Tibial nerve (tissue), 3 donors: ENCODE measurements around the gene NANOS2.

ENCODE experiments used
- POLR2A ChIP-seq, 2 donors: fragments of 450-650 bp; IDR thresholded peaks; one replicate each; pipeline ENCODE4 v1.6.1; 2017; ENCODE audit warnings: antibody characterized with exemption in 2 of 2, mild to moderate bottlenecking in 2 of 2, moderate library complexity in 2 of 2
- TF ChIP-seq, protein P1 (sequence below), 5 experiments: fragments of 200-600 bp in 3 of 5; fragments of 450-650 bp in 2 of 5; sonication (generic) in 3 of 5; IDR thresholded peaks; one replicate each; pipeline ENCODE4 v1.5.1; 2016 to 2019; ENCODE audit warnings: antibody characterized with exemption in 5 of 5, mild to moderate bottlenecking in 3 of 5, moderate library complexity in 2 of 5

DNA sequence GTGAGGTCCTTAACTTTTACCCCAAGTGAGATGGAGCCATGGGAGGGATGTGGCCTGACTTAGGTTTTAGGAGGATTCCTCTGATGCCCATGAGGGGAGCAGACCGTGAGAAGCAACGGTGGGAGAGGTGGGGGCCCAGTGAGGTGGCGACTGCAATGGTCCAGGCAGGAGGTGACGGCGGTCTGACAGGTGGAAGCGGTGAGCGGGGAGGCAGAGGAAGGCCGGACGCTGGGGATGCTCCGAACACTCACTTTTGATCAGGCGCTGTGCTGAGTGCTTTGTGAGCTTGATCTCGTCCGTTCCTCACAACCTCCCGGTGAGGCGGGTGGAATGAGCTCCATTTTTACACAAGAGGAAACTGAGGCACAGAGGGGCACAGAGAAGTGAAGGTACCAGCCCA, 47.4 kb upstream of the NANOS2 start:
- TF ChIP-seq POLR2A (IDR thresholded peaks at IDR 0.05): no peak
- TF ChIP-seq, protein P1, sequence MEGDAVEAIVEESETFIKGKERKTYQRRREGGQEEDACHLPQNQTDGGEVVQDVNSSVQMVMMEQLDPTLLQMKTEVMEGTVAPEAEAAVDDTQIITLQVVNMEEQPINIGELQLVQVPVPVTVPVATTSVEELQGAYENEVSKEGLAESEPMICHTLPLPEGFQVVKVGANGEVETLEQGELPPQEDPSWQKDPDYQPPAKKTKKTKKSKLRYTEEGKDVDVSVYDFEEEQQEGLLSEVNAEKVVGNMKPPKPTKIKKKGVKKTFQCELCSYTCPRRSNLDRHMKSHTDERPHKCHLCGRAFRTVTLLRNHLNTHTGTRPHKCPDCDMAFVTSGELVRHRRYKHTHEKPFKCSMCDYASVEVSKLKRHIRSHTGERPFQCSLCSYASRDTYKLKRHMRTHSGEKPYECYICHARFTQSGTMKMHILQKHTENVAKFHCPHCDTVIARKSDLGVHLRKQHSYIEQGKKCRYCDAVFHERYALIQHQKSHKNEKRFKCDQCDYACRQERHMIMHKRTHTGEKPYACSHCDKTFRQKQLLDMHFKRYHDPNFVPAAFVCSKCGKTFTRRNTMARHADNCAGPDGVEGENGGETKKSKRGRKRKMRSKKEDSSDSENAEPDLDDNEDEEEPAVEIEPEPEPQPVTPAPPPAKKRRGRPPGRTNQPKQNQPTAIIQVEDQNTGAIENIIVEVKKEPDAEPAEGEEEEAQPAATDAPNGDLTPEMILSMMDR (IDR thresholded peaks at IDR 0.05): no peak
